ENCODE measurements around the gene AIFM3. TPM values are rescaled to one million over a fixed set of nuclear protein-coding genes. Genes with fewer than 3 reads are reported as not detected.
A peak's percentile ranks its signal among the peaks of the same experiment; 100 is the strongest.

Gene AIFM3
- total and polyA plus RNA-seq, 2 donors, result 0.57 to 3.3 TPM

DNA sequence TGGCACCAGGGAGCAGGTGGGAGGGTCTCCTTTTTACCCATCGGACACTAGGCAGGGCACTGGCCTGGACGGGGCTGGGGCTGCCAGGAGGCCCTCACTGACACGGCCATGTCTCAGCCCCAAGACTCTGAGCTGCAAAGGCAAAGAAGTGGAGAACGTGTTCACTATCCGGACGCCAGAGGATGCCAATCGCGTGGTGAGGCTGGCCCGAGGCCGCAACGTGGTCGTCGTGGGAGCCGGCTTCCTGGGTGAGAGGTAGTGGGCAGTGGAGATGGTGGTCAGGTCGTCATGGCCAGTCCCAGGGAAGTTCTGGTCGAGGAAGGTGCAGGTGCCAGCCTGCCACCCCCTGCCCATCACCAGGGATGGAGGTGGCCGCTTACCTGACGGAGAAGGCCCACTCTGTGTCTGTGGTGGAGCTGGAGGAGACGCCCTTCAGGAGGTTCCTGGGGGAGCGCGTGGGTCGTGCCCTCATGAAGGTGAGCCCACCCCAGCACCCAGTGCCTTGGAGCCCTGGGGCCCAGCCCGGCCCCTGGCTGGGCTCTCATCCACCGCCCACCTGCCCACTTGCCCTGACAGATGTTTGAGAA, 9.3 kb downstream of the AIFM3 start:
- Histone ChIP-seq H3K27me3 (ENCODE audit: control insufficient read depth in 2 of 2, insufficient read depth in 1 of 2, low read length in 1 of 2) (peaks cover 0 to 40% of the 10 kb centered on the region in 2 donors), H3K4me1 (ENCODE audit: control insufficient read depth in 2 of 2, insufficient read depth in 2 of 2, low read length in 2 of 2) (peaks cover 5 to 19% of the 10 kb centered on the region in 2 donors), H3K4me3 (ENCODE audit: low read length in 2 of 2) (no peak overlapping the region), H3K9me3 (ENCODE audit: control insufficient read depth in 2 of 2, insufficient read depth in 1 of 2, low read length in 1 of 2) (peaks cover 5 to 14% of the 10 kb centered on the region in 2 donors), H3K27ac (ENCODE audit: low read depth in 1 of 2, low read length in 1 of 2) (no peak overlapping the region), H3K36me3 (ENCODE audit: control insufficient read depth in 2 of 2, insufficient read depth in 2 of 2, low read length in 1 of 2) (no peaks in the 10 kb centered on the region)
- 89% methylated on average over 24 of the region's 24 CpGs for WGBS
- no peak for DNase-seq (ENCODE audit: low read depth in 6 of 9, low spot score in 9 of 9)

- WGBS, result 94% methylated on average over 11 of the region's 11 CpGs
- H3K36me3 ChIP-seq (ENCODE audit: control insufficient read depth in 2 of 2, insufficient read depth in 2 of 2, low read length in 1 of 2), result no peaks in the 10 kb centered on the region
Observed at GRCh38 chr22:20977019-20977418, 10.0 kb downstream of the AIFM3 start.

GRCh38 chr22:20977516-20978170, 10.6 kb downstream of the AIFM3 start:
- Histone ChIP-seq H3K4me3 (ENCODE audit: low read length in 2 of 2) (no peak overlapping the region), H3K27ac (ENCODE audit: low read depth in 1 of 2, low read length in 1 of 2) (no peak overlapping the region), H3K36me3 (ENCODE audit: control insufficient read depth in 2 of 2, insufficient read depth in 2 of 2, low read length in 1 of 2) (no peaks in the 10 kb centered on the region), H3K4me1 (ENCODE audit: control insufficient read depth in 2 of 2, insufficient read depth in 2 of 2, low read length in 2 of 2) (peaks cover 8 to 24% of the 10 kb centered on the region in 2 donors), H3K27me3 (ENCODE audit: control insufficient read depth in 2 of 2, insufficient read depth in 1 of 2, low read length in 1 of 2) (peaks cover 0 to 39% of the 10 kb centered on the region in 2 donors), H3K9me3 (ENCODE audit: control insufficient read depth in 2 of 2, insufficient read depth in 1 of 2, low read length in 1 of 2) (peaks cover 5 to 14% of the 10 kb centered on the region in 2 donors)
- no peak for DNase-seq (ENCODE audit: low read depth in 6 of 9, low spot score in 9 of 9)
- WGBS, result 97% methylated on average over 17 of the region's 17 CpGs

More at GRCh38 chr22:20977019-20977418, 10.0 kb downstream of the AIFM3 start:
- DNase-seq (ENCODE audit: low read depth in 6 of 9, low spot score in 9 of 9), result no peak
- Histone ChIP-seq H3K4me1 (ENCODE audit: control insufficient read depth in 2 of 2, insufficient read depth in 2 of 2, low read length in 2 of 2) (peaks cover 7 to 22% of the 10 kb centered on the region in 2 donors), H3K9me3 (ENCODE audit: control insufficient read depth in 2 of 2, insufficient read depth in 1 of 2, low read length in 1 of 2) (peaks cover 5 to 14% of the 10 kb centered on the region in 2 donors), H3K27ac (ENCODE audit: low read depth in 1 of 2, low read length in 1 of 2) (no peak overlapping the region), H3K4me3 (ENCODE audit: low read length in 2 of 2) (no peak overlapping the region), H3K27me3 (ENCODE audit: control insufficient read depth in 2 of 2, insufficient read depth in 1 of 2, low read length in 1 of 2) (peaks cover 0 to 39% of the 10 kb centered on the region in 2 donors)

DNA sequence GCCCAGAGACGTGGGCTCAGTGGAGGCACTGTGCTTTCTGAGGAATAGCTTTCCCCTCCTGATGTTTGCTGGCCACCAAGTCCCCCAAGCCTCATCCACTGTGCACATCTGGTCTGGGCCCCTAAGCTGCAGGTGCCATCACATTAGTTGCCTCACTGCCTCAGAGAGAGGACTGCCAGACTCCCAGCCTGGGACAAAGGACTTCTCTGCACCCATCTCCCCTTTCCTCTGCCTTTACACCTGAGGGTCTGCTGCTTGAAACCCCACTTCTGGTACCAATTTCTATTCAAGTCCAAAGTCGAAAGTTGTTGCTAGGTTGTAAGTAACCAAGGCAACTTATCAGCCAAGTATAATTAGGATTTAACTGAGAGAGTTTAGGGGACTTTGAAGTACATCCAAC, 11.4 kb downstream of the AIFM3 start:
- peaks cover 5 to 14% of the 10 kb centered on the region in 2 donors for H3K9me3 ChIP-seq (ENCODE audit: control insufficient read depth in 2 of 2, insufficient read depth in 1 of 2, low read length in 1 of 2)
- no peak overlapping the region for H3K27ac ChIP-seq (ENCODE audit: low read depth in 1 of 2, low read length in 1 of 2)
- H3K36me3 ChIP-seq (ENCODE audit: control insufficient read depth in 2 of 2, insufficient read depth in 2 of 2, low read length in 1 of 2), result no peaks in the 10 kb centered on the region
- DNase-seq (ENCODE audit: low read depth in 6 of 9, low spot score in 9 of 9), result no peak
- peaks cover 0 to 35% of the 10 kb centered on the region in 2 donors for H3K27me3 ChIP-seq (ENCODE audit: control insufficient read depth in 2 of 2, insufficient read depth in 1 of 2, low read length in 1 of 2)
- 97% methylated on average over 2 of the region's 2 CpGs for WGBS
- H3K4me1 ChIP-seq (ENCODE audit: control insufficient read depth in 2 of 2, insufficient read depth in 2 of 2, low read length in 2 of 2), result peaks cover 14 to 31% of the 10 kb centered on the region in 2 donors
- no peak overlapping the region for H3K4me3 ChIP-seq (ENCODE audit: low read length in 2 of 2)

DNA sequence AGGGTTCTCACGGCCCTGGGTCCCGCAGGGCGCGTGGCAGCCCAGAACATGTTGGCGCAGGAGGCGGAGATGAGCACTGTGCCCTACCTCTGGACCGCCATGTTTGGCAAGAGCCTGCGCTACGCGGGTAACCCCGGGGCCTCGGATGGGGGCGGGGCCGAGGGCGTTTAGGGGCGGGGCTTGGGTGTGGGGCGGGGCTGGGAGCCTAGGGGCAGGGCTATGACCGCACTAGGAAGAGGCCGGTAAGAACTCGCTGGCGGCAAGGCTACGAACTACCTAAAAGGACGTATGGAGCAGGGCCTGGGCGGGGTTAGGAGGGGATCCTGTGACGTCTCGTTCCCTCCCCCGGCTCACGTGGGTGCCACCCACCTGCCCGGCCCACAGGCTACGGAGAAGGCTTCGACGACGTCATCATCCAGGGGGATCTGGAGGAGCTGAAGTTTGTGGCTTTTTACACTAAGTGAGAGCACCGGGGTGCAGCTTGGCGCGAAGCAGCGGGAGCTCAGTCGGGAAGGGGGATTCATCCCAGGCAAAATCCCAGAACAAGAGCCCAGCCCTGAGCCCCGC, 12.3 kb downstream of the AIFM3 start:
- peaks cover 14 to 31% of the 10 kb centered on the region in 2 donors for H3K4me1 ChIP-seq (ENCODE audit: control insufficient read depth in 2 of 2, insufficient read depth in 2 of 2, low read length in 2 of 2)
- H3K27me3 ChIP-seq (ENCODE audit: control insufficient read depth in 2 of 2, insufficient read depth in 1 of 2, low read length in 1 of 2), result peaks cover 0 to 27% of the 10 kb centered on the region in 2 donors
- peak in 3 of 9 donors; percentile 52 to 57 (median 52) for DNase-seq (ENCODE audit: low read depth in 6 of 9, low spot score in 9 of 9)
- H3K9me3 ChIP-seq (ENCODE audit: control insufficient read depth in 2 of 2, insufficient read depth in 1 of 2, low read length in 1 of 2), result peaks cover 5 to 14% of the 10 kb centered on the region in 2 donors
- H3K36me3 ChIP-seq (ENCODE audit: control insufficient read depth in 2 of 2, insufficient read depth in 2 of 2, low read length in 1 of 2), result peaks cover 0 to 4% of the 10 kb centered on the region in 2 donors
- WGBS, result 22% methylated on average over 39 of the region's 39 CpGs
- no peak overlapping the region for H3K4me3 ChIP-seq (ENCODE audit: low read length in 2 of 2)
- no peak overlapping the region for H3K27ac ChIP-seq (ENCODE audit: low read depth in 1 of 2, low read length in 1 of 2)

- no peak for DNase-seq (ENCODE audit: low read depth in 6 of 9, low spot score in 9 of 9)
- Histone ChIP-seq H3K27ac (ENCODE audit: low read depth in 1 of 2, low read length in 1 of 2) (no peak overlapping the region), H3K9me3 (ENCODE audit: control insufficient read depth in 2 of 2, insufficient read depth in 1 of 2, low read length in 1 of 2) (peaks cover 5 to 14% of the 10 kb centered on the region in 2 donors), H3K36me3 (ENCODE audit: control insufficient read depth in 2 of 2, insufficient read depth in 2 of 2, low read length in 1 of 2) (peaks cover 2 to 8% of the 10 kb centered on the region in 2 donors), H3K4me3 (ENCODE audit: low read length in 2 of 2) (no peak overlapping the region), H3K27me3 (ENCODE audit: control insufficient read depth in 2 of 2, insufficient read depth in 1 of 2, low read length in 1 of 2) (peaks cover 0 to 22% of the 10 kb centered on the region in 2 donors), H3K4me1 (ENCODE audit: control insufficient read depth in 2 of 2, insufficient read depth in 2 of 2, low read length in 2 of 2) (peaks cover 14 to 31% of the 10 kb centered on the region in 2 donors)
- 77% methylated on average over 13 of the region's 13 CpGs for WGBS
Observed at GRCh38 chr22:20979940-20980453, 12.9 kb downstream of the AIFM3 start.

DNA sequence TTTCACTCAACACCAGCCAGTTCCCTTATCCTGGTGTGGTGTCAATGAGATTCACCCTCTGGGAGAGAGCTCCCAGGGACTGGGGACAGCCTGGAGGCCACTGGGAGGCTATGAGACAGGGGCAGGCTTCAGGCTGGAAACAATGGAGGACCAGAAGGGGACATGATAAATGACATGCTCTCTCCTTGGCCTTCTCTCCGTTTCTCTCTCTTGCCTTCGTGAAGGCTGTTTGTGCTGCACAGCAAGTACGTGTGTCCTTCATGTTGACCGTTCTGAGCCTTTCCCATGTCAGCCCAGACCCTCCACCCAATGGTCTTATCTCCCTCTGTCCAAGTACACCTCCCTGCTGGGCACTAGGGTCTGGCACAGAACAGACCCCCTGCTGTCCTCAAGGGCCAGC, 13.5 kb downstream of the AIFM3 start:
- Histone ChIP-seq H3K36me3 (ENCODE audit: control insufficient read depth in 2 of 2, insufficient read depth in 2 of 2, low read length in 1 of 2) (peaks cover 3 to 10% of the 10 kb centered on the region in 2 donors), H3K27ac (ENCODE audit: low read depth in 1 of 2, low read length in 1 of 2) (no peak overlapping the region), H3K9me3 (ENCODE audit: control insufficient read depth in 2 of 2, insufficient read depth in 1 of 2, low read length in 1 of 2) (peaks cover 5 to 14% of the 10 kb centered on the region in 2 donors), H3K4me3 (ENCODE audit: low read length in 2 of 2) (no peak overlapping the region), H3K4me1 (ENCODE audit: control insufficient read depth in 2 of 2, insufficient read depth in 2 of 2, low read length in 2 of 2) (peaks cover 14 to 31% of the 10 kb centered on the region in 2 donors), H3K27me3 (ENCODE audit: control insufficient read depth in 2 of 2, insufficient read depth in 1 of 2, low read length in 1 of 2) (peaks cover 0 to 22% of the 10 kb centered on the region in 2 donors)
- WGBS, result 97% methylated on average over 4 of the region's 4 CpGs
- DNase-seq (ENCODE audit: low read depth in 6 of 9, low spot score in 9 of 9), result no peak

DNA sequence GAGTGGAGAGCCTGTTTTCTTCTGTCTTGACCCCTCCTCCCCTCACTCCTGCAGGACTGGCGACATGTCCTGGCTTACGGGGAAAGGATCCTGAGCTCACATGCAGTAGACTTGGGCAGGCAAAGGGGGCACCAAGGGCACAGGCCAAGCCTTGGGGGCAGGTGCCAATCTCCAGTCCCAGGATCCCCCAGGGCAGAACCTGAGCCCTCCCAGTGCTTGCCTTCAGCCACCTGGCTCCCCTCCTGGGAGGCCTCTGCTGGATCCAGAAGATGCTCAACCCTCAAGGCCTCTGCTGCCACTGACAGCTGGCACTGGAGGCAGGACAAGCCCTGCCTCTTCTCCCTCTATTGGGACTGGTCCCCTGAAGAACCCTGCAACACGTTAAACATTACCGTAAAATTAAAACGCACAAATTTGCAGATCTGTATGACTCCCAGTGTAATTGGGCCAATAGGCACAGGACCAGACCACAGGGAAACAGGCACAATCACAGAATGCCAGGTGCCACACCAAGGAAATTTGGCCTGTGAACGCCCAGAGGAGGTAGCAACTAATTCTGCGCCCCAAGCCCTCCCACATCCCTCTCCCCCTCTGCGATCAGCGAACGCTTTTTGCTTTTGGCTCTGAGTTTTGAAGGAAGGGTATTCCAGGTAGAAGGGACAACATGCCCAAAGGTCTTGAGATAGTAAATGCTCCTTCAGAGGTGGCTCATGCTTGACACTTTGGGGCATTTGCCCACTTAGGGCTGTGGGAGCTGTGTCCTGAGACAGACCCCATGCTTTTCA, 14.1 kb downstream of the AIFM3 start:
- no peak for DNase-seq (ENCODE audit: low read depth in 6 of 9, low spot score in 9 of 9)
- Histone ChIP-seq H3K4me3 (ENCODE audit: low read length in 2 of 2) (peak overlapping the region; percentile 59 to 82), H3K4me1 (ENCODE audit: control insufficient read depth in 2 of 2, insufficient read depth in 2 of 2, low read length in 2 of 2) (peaks cover 14 to 31% of the 10 kb centered on the region in 2 donors), H3K9me3 (ENCODE audit: control insufficient read depth in 2 of 2, insufficient read depth in 1 of 2, low read length in 1 of 2) (peaks cover 5 to 14% of the 10 kb centered on the region in 2 donors), H3K27ac (ENCODE audit: low read depth in 1 of 2, low read length in 1 of 2) (peak overlapping the region; percentile 82 to 97), H3K36me3 (ENCODE audit: control insufficient read depth in 2 of 2, insufficient read depth in 2 of 2, low read length in 1 of 2) (peaks cover 8 to 16% of the 10 kb centered on the region in 2 donors), H3K27me3 (ENCODE audit: control insufficient read depth in 2 of 2, insufficient read depth in 1 of 2, low read length in 1 of 2) (peaks cover 0 to 22% of the 10 kb centered on the region in 2 donors)
- WGBS, result 74% methylated on average over 10 of the region's 10 CpGs
